HepG2 (cell line): ENCODE measurements around the gene FANCG. TPM values are rescaled to one million over a fixed set of nuclear protein-coding genes. Genes with fewer than 3 reads are reported as not detected.
A peak's percentile ranks its signal among the peaks of the same experiment; 100 is the strongest.

Experiments used
- ATF7 ChIP-seq, 2 experiments: fragments of 450-650 bp in 1 of 2; sonication (generic) in 1 of 2; formaldehyde crosslinking in 1 of 2; IDR thresholded peaks; 2 replicates each; pipeline versions ENCODE4 v1.4.0 to v1.6.1; 2016 to 2020; ENCODE audit warnings: antibody characterized with exemption in 1 of 2, mild to moderate bottlenecking in 1 of 2, missing genetic modification reagents in 1 of 2
- DR1 ChIP-seq: sonication (generic); formaldehyde crosslinking; IDR thresholded peaks from 2 replicates; pipeline ENCODE4 v1.8.0; 2021; ENCODE audit warnings: mild to moderate bottlenecking, missing genetic modification reagents, inconsistent platforms
- HCFC1 ChIP-seq: fragments of 150-350 bp; IDR thresholded peaks from 2 replicates; pipeline ENCODE4 v1.6.1; 2014; ENCODE audit warnings: low read depth, low read length
- NCOA5 ChIP-seq: sonication (generic); formaldehyde crosslinking; IDR thresholded peaks from 2 replicates; pipeline ENCODE4 v1.4.0; 2020; ENCODE audit warnings: missing genetic modification reagents
- NFATC3 ChIP-seq: sonication (generic); formaldehyde crosslinking; IDR thresholded peaks from 2 replicates; pipeline ENCODE4 v1.5.1; 2020; ENCODE audit warnings: mild to moderate bottlenecking, missing genetic modification reagents
- NFIB ChIP-seq: sonication (generic); formaldehyde crosslinking; IDR thresholded peaks from 2 replicates; pipeline ENCODE4 v1.9.0; 2021; ENCODE audit warnings: missing genetic modification reagents, mild to moderate bottlenecking, borderline replicate concordance
- POLR2AphosphoS5 ChIP-seq: IDR thresholded peaks from 2 replicates; pipeline ENCODE4 v1.6.1; 2012; ENCODE audit warnings: low read depth, low read length
- RCOR2 ChIP-seq: IDR thresholded peaks from 2 replicates; pipeline ENCODE4 v1.6.1; 2016; ENCODE audit warnings: missing biosample characterization, missing genetic modification reagents
- SATB2 ChIP-seq: sonication (generic); formaldehyde crosslinking; IDR thresholded peaks from 2 replicates; pipeline ENCODE4 v1.5.0; 2020; ENCODE audit warnings: missing genetic modification reagents
- ZNF441 ChIP-seq: sonication (generic); formaldehyde crosslinking; IDR thresholded peaks from 2 replicates; pipeline ENCODE4 v1.7.0; 2021; ENCODE audit warnings: missing genetic modification reagents, borderline replicate concordance
- ZNF460 ChIP-seq: sonication (generic); formaldehyde crosslinking; IDR thresholded peaks from 2 replicates; pipeline ENCODE4 v1.5.1; 2020; ENCODE audit warnings: missing genetic modification reagents, mild to moderate bottlenecking, borderline replicate concordance
- ZNF672 ChIP-seq: sonication (generic); formaldehyde crosslinking; IDR thresholded peaks from 2 replicates; pipeline ENCODE4 v1.8.1; 2022; ENCODE audit warnings: missing genetic modification reagents
- ZNF883 ChIP-seq: sonication (generic); formaldehyde crosslinking; IDR thresholded peaks from 2 replicates; pipeline ENCODE4 v1.5.1; 2020; ENCODE audit warnings: mild to moderate bottlenecking, missing genetic modification reagents; ENCODE audit errors: not compliant biosample characterization
- ZZZ3 ChIP-seq: sonication (generic); formaldehyde crosslinking; IDR thresholded peaks from 2 replicates; pipeline ENCODE4 v1.4.0; 2020; ENCODE audit warnings: missing genetic modification reagents, mild to moderate bottlenecking, borderline replicate concordance
- polyA plus RNA-seq, 8 experiments: library from polyadenylated mRNA; depleted of rRNA in 3 of 8; stranded (reverse) in 7 of 8; unstranded in 1 of 8; fragments of >200 nt; fragmentation: Illumina TruSeq in 4 of 8; extraction: Trizol in 4 of 8; gene quantifications; 2 replicates each; pipeline versions ENCODE4 v1.2.1 to v1.2.3, GENCODE V29; 2011 to 2016; ENCODE audit warnings: low read depth in 4 of 8, missing spikeins in 1 of 8, mixed read lengths in 1 of 8; ENCODE audit not compliant: insufficient read depth in 1 of 8
- total RNA-seq, 5 experiments: library from RNA; depleted of rRNA; stranded (reverse); fragments of >200 nt; fragmentation: Illumina TruSeq; extraction: Trizol; gene quantifications; 2 replicates each; pipeline ENCODE4 v1.2.3, GENCODE V29; 2016; ENCODE audit warnings: low read depth in 1 of 5
- TF ChIP-seq, protein P1 (sequence below): sonication (generic); formaldehyde crosslinking; IDR thresholded peaks from 2 replicates; pipeline ENCODE4 v1.5.1; 2020; ENCODE audit warnings: missing genetic modification reagents, mild to moderate bottlenecking, borderline replicate concordance
- TF ChIP-seq, protein P2 (sequence below): sonication (generic); formaldehyde crosslinking; conservative IDR thresholded peaks from 2 replicates; pipeline ENCODE4 v1.8.0; 2022; ENCODE audit warnings: low read depth, missing genetic modification reagents
- TF ChIP-seq, protein P3 (sequence below): IDR thresholded peaks from 2 replicates; pipeline ENCODE4 v1.6.1; 2012; ENCODE audit warnings: inconsistent platforms
- TF ChIP-seq, protein P4 (sequence below): sonication (generic); formaldehyde crosslinking; IDR thresholded peaks from 2 replicates; pipeline ENCODE4 v1.4.0; 2020; ENCODE audit warnings: missing genetic modification reagents, low read depth, mild to moderate bottlenecking, borderline replicate concordance
- TF ChIP-seq, protein P5 (sequence below): sonication (generic); formaldehyde crosslinking; IDR thresholded peaks from 2 replicates; pipeline ENCODE4 v1.4.0; 2020; ENCODE audit warnings: missing genetic modification reagents
- TF ChIP-seq, protein P6 (sequence below): sonication (generic); formaldehyde crosslinking; IDR thresholded peaks from 2 replicates; pipeline ENCODE4 v1.5.0; 2020; ENCODE audit warnings: missing genetic modification reagents, mild to moderate bottlenecking, borderline replicate concordance

FANCG gene
- total and polyA plus RNA-seq, 2 of the 13 experiments (the other 11 are each of a cell fraction or from before 2014, with no cell fraction given), result 14.4 to 45.1 TPM

DNA sequence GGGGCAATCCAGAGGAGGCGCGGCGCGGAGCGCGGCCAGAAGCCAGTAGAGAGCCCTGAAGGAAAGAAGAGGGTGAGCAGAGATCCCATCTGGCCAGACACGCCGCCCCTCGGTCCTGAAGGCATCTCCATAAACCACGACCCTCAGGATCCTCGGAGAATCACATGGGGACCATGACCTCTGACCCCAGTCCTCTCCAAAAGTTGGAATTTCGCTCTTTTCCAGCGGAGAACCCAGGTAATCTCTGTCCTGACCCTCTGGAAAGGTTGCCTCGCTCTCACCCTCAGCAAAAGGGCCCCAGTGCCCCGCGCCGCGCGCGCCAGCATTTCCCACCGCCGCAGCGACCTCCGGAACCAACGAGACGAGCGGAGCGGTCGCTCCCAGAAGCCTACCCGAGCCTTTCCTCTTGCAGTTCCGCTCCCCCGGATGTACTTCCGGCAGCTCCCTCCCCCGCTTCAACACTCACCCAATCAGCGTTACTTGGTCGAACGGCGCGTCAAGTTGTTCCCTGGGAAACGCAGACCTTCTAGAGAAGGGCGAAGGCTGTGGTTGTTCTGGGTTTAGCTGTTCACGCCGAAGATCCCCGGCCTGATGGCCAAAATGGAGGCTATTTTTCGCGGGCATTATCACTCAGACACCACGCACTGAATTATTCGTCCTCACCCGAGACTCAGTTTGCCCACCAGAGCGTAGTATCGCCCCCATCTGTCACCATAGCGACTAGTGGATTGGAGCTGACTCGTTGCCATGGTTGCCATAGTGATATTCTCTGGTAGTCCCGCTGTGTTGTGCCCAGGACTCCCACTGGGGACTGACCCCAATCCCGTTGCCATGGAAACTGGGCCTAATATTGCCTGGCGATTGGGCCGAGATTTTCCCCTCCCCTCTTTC lies 23.3 kb upstream of the FANCG start, which contains the start of gene STOML2 (continued):
- TF ChIP-seq, protein P1, sequence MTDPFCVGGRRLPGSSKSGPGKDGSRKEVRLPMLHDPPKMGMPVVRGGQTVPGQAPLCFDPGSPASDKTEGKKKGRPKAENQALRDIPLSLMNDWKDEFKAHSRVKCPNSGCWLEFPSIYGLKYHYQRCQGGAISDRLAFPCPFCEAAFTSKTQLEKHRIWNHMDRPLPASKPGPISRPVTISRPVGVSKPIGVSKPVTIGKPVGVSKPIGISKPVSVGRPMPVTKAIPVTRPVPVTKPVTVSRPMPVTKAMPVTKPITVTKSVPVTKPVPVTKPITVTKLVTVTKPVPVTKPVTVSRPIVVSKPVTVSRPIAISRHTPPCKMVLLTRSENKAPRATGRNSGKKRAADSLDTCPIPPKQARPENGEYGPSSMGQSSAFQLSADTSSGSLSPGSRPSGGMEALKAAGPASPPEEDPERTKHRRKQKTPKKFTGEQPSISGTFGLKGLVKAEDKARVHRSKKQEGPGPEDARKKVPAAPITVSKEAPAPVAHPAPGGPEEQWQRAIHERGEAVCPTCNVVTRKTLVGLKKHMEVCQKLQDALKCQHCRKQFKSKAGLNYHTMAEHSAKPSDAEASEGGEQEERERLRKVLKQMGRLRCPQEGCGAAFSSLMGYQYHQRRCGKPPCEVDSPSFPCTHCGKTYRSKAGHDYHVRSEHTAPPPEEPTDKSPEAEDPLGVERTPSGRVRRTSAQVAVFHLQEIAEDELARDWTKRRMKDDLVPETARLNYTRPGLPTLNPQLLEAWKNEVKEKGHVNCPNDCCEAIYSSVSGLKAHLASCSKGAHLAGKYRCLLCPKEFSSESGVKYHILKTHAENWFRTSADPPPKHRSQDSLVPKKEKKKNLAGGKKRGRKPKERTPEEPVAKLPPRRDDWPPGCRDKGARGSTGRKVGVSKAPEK (CRISPR knock-in tag), result no peak
- TF ChIP-seq ZZZ3 (peak; percentile 58; the same call in 1 of the 2 replicates), ZNF460 (CRISPR knock-in tag) (no peak), NCOA5 (CRISPR knock-in tag) (no peak), NFATC3 (CRISPR knock-in tag) (no peak), NFIB (no peak), POLR2AphosphoS5 (peak; percentile 83), ZNF672 (CRISPR knock-in tag) (peak; percentile 27; the same call in 1 of the 2 replicates), RCOR2 (CRISPR knock-in tag) (no peak), DR1 (CRISPR knock-in tag) (peak; percentile 78), ZNF883 (CRISPR knock-in tag) (no peak), HCFC1 (peak; percentile 76), ZNF441 (peak; percentile 43; the same call in 1 of the 2 replicates), ATF7 (IDR thresholded peaks at IDR 0.05) (no peak), ATF7 (CRISPR knock-in tag; IDR thresholded peaks at IDR 0.05) (no peak), SATB2 (CRISPR knock-in tag) (no peak)
- TF ChIP-seq, protein P2, sequence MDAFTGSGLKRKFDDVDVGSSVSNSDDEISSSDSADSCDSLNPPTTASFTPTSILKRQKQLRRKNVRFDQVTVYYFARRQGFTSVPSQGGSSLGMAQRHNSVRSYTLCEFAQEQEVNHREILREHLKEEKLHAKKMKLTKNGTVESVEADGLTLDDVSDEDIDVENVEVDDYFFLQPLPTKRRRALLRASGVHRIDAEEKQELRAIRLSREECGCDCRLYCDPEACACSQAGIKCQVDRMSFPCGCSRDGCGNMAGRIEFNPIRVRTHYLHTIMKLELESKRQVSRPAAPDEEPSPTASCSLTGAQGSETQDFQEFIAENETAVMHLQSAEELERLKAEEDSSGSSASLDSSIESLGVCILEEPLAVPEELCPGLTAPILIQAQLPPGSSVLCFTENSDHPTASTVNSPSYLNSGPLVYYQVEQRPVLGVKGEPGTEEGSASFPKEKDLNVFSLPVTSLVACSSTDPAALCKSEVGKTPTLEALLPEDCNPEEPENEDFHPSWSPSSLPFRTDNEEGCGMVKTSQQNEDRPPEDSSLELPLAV (CRISPR knock-in tag), result peak; percentile 86; the same call in 1 of the 2 replicates
- TF ChIP-seq, protein P3, sequence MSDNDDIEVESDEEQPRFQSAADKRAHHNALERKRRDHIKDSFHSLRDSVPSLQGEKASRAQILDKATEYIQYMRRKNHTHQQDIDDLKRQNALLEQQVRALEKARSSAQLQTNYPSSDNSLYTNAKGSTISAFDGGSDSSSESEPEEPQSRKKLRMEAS, result peak; percentile 77; the same call in 1 of the 2 replicates
- TF ChIP-seq, protein P4, sequence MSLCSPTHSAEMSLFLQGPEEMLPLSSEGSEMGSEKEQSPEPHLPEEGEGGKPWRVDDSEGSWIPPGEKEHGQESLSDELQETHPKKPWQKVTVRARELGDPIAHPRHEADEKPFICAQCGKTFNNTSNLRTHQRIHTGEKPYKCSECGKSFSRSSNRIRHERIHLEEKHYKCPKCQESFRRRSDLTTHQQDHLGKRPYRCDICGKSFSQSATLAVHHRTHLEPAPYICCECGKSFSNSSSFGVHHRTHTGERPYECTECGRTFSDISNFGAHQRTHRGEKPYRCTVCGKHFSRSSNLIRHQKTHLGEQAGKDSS, result no peak; the same call in 1 of the 2 replicates
- TF ChIP-seq, protein P5, sequence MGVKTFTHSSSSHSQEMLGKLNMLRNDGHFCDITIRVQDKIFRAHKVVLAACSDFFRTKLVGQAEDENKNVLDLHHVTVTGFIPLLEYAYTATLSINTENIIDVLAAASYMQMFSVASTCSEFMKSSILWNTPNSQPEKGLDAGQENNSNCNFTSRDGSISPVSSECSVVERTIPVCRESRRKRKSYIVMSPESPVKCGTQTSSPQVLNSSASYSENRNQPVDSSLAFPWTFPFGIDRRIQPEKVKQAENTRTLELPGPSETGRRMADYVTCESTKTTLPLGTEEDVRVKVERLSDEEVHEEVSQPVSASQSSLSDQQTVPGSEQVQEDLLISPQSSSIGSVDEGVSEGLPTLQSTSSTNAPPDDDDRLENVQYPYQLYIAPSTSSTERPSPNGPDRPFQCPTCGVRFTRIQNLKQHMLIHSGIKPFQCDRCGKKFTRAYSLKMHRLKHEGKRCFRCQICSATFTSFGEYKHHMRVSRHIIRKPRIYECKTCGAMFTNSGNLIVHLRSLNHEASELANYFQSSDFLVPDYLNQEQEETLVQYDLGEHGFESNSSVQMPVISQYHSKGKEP (CRISPR knock-in tag), result no peak
- TF ChIP-seq, protein P6, sequence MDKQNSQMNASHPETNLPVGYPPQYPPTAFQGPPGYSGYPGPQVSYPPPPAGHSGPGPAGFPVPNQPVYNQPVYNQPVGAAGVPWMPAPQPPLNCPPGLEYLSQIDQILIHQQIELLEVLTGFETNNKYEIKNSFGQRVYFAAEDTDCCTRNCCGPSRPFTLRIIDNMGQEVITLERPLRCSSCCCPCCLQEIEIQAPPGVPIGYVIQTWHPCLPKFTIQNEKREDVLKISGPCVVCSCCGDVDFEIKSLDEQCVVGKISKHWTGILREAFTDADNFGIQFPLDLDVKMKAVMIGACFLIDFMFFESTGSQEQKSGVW (CRISPR knock-in tag), result no peak
